GM12878 (cell line): ENCODE results near the gene LMO7. TPM values are rescaled to one million over a fixed set of nuclear protein-coding genes. Genes with fewer than 3 reads are reported as not detected.

Source experiments
- ATAC-seq: fragments of 200-7000 bp; cut with Tn5 transposase; 3 replicates; pipeline ENCODE4 v1.9.1; 2020; ENCODE audit warnings: mild to moderate bottlenecking, moderate library complexity
- BruUV-seq: library from RNA; stranded (reverse); fragments of 400-500 nt; replicated peaks from 2 replicates; lab custom pipeline; 2021; lab: Mats Ljungman, UMichigan
- CTCF ChIA-PET: fragments of 300-600 bp; sonication (Branson Sonifier 250); formaldehyde crosslinking; extraction: SDS; loops from one replicate; lab custom pipeline; 2021; ENCODE audit warnings: inconsistent platforms; lab: Yijun Ruan, JAX
- POLR2A ChIA-PET: fragments of 350-600 bp; formaldehyde crosslinking; extraction: SDS; loops from one replicate; lab custom pipeline; 2021; ENCODE audit warnings: inconsistent platforms; lab: Charles Lee
- RAD21 ChIA-PET: fragments of 300-600 bp; sonication (Branson Sonifier 250); formaldehyde crosslinking; loops from one replicate; lab custom pipeline; 2023; ENCODE audit warnings: antibody characterized with exemption; ENCODE audit not compliant: unreplicated experiment; lab: Charles Lee
- SMC1A ChIA-PET: fragments of 300-600 bp; sonication (Branson Sonifier 250); formaldehyde crosslinking; loops from one replicate; lab custom pipeline; 2023; ENCODE audit not compliant: unreplicated experiment, uncharacterized antibody; lab: Charles Lee
- DNase-seq: peaks from one replicate; pipeline ENCODE4 v3.0.0-alpha.2; 2011; ENCODE audit warnings: low read depth, low spot score
- FAIRE-seq: peaks from 3 replicates; lab custom pipeline; 2011; peaks lifted over from hg19 to GRCh38; lab: Jason Lieb, UNC
- H2AFZ ChIP-seq: 2 replicates; pipeline ENCODE4 v1.6.0; 2011; ENCODE audit warnings: low read depth, low read length, control low read depth; ENCODE audit not compliant: control insufficient read depth
- H3K27ac ChIP-seq: 2 replicates; pipeline ENCODE4 v1.5.1; 2011; ENCODE audit warnings: control low read depth; ENCODE audit not compliant: control insufficient read depth, insufficient read depth
- H3K27me3 ChIP-seq, 2 experiments: replicated peaks in 1 of 2; 2 replicates each; pipeline versions ENCODE4 v1.6.0 to v1.6.1; 2011; ENCODE audit warnings: low read length in 1 of 2; ENCODE audit not compliant: control insufficient read depth in 2 of 2, insufficient read depth in 2 of 2
- H3K36me3 ChIP-seq, 2 experiments: 2 replicates each; pipeline ENCODE4 v1.5.1; 2011; ENCODE audit warnings: low read length in 1 of 2; ENCODE audit not compliant: control insufficient read depth in 2 of 2, insufficient read depth in 2 of 2
- H3K4me1 ChIP-seq: 2 replicates; pipeline ENCODE4 v1.6.1; 2011; ENCODE audit warnings: mild to moderate bottlenecking, low read length, moderate library complexity, mixed read lengths; ENCODE audit not compliant: control insufficient read depth, insufficient read depth
- H3K4me2 ChIP-seq: 2 replicates; pipeline ENCODE4 v1.6.0; 2011; ENCODE audit warnings: control low read depth; ENCODE audit not compliant: control insufficient read depth, insufficient read depth
- H3K4me3 ChIP-seq: fragments of 200-600 bp; sonication (generic); 2 replicates; pipeline ENCODE4 v1.5.1; 2016
- H3K79me2 ChIP-seq: 2 replicates; pipeline ENCODE4 v1.6.0; 2011; ENCODE audit warnings: low read length; ENCODE audit not compliant: control insufficient read depth, insufficient read depth
- H3K9ac ChIP-seq: 2 replicates; pipeline ENCODE4 v1.8.0; 2011; ENCODE audit warnings: low read length, control low read depth, mixed read lengths; ENCODE audit not compliant: control insufficient read depth, insufficient read depth
- H3K9me3 ChIP-seq: replicated peaks from 3 replicates; pipeline ENCODE4 v1.5.1; 2011; ENCODE audit warnings: mild to moderate bottlenecking, low read length; ENCODE audit not compliant: control insufficient read depth, insufficient read depth
- H4K20me1 ChIP-seq: 2 replicates; pipeline ENCODE4 v1.6.0; 2011; ENCODE audit not compliant: control insufficient read depth, insufficient read depth
- CHD1 ChIP-seq: IDR thresholded peaks from 2 replicates; pipeline ENCODE4 v1.6.1; 2012; ENCODE audit warnings: low read depth, low read length, improper control_type of control experiment
- ETV6 ChIP-seq, 2 experiments: fragments of 450-650 bp in 1 of 2; IDR thresholded peaks in 1 of 2; conservative IDR thresholded peaks in 1 of 2; 2 replicates each; pipeline ENCODE4 v1.6.1; 2014; ENCODE audit warnings: antibody characterized with exemption in 1 of 2, borderline replicate concordance in 1 of 2, low read depth in 1 of 2, mild to moderate bottlenecking in 1 of 2, moderate library complexity in 1 of 2
- RAD21 ChIP-seq: IDR thresholded peaks from 2 replicates; pipeline ENCODE4 v1.6.1; 2011; ENCODE audit warnings: mild to moderate bottlenecking, low read depth, low read length, moderate library complexity; ENCODE audit not compliant: insufficient read depth
- SMC3 ChIP-seq: IDR thresholded peaks from 2 replicates; pipeline ENCODE4 v1.6.1; 2011; ENCODE audit warnings: low read length, improper control_type of control experiment, borderline replicate concordance
- YBX1 ChIP-seq: fragments of 450-650 bp; IDR thresholded peaks from 2 replicates; pipeline ENCODE4 v1.6.1; 2016; ENCODE audit warnings: antibody characterized with exemption
- ZNF274 ChIP-seq: IDR thresholded peaks from one replicate; pipeline ENCODE4 v1.8.0; 2011; ENCODE audit not compliant: insufficient read length, insufficient read depth
- in situ Hi-C: fragments of 300-500 bp; cut with MboI; formaldehyde crosslinking; loops from 9 replicates; pipeline ENCODE4 v1.14.3; 2018; ENCODE audit warnings: mixed read lengths
- intact Hi-C: fragments of 100-400 bp; cut with micrococcal nuclease; formaldehyde crosslinking; loops from one replicate; pipeline ENCODE4 v1.14.2; 2022; ENCODE audit not compliant: unreplicated experiment
- polyA plus RNA-seq, 11 experiments: library from polyadenylated mRNA; depleted of rRNA in 4 of 11; unstranded in 6 of 11; stranded (reverse) in 5 of 11; fragments of >200 nt; fragmentation: Nextera tagmentation in 4 of 11; fragmentation: Illumina TruSeq in 1 of 11; extraction: Ambion mirVana in 4 of 11; extraction: Trizol in 1 of 11; gene quantifications; 1 replicate in 1 of 11; 2 replicates in 10 of 11; pipeline versions ENCODE4 v1.2.1 to v1.2.3, GENCODE V29; 2011 to 2016; ENCODE audit warnings: inconsistent platforms in 2 of 11, missing spikeins in 2 of 11, low read depth in 1 of 11
- total RNA-seq, 4 experiments: library from RNA; depleted of rRNA in 3 of 4; stranded (reverse); fragments of >200 nt in 3 of 4; fragmentation: Illumina TruSeq in 1 of 4; extraction: Trizol in 1 of 4; gene quantifications; 2 replicates each; pipeline versions ENCODE4 v1.2.1 to v1.2.3, GENCODE V29; 2013 to 2021
- TF ChIP-seq, protein P1 (sequence below), 3 experiments: IDR thresholded peaks in 2 of 3; conservative IDR thresholded peaks in 1 of 3; 2 replicates each; pipeline ENCODE4 v1.5.1; 2011; ENCODE audit warnings: low read depth in 3 of 3, low read length in 3 of 3, mild to moderate bottlenecking in 3 of 3, control low read depth in 2 of 3, moderate library complexity in 2 of 3, inconsistent platforms in 1 of 3, mixed read lengths in 1 of 3; ENCODE audit not compliant: control insufficient read depth in 2 of 3, insufficient read depth in 1 of 3; ENCODE audit errors: extremely low read depth in 1 of 3

LMO7 gene
- total and polyA plus RNA-seq, 10 of the 15 experiments (the other 5 are each of a cell fraction or from before 2014, with no cell fraction given) = 8.5 to 67.8 (median 36.8) TPM

DNA sequence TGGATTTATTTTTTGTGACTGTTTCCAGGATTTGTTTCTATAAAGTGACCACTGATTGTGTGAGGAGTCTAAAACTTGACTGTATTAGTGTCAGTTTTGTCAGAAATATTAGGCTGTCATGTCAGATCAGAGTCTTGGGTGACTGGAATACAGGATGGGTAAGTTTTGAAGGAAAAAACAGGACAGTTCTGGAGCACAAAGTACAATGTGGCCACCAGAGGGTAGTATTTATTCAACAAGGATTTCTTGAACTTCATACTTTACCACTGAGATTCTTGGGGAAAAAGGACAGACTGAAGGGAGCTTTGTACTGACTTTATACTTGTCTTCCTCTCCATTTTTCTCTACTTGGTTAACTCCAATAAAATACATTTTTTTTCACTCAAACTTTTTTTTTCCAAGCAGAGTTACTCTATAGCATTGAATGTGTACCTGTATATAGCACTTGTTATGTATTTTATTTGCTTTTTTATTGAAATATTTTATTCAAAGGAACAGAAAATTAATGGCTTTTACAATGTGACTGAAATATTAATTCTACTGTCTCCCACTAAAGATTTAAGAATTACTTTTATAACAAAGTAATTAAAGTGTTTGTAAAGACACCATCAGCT, 51.1 kb downstream of the LMO7 start:
- H3K36me3 ChIP-seq = no peaks in the 10 kb centered on the region
- ChIA-PET SMC1A (interaction anchor here (0.6 to 3.9 kb wide), 9 partner anchors 10 to 748 kb away, joined by 3 to 25 read pairs (median 4); no protein-coding TSS in a partner anchor), POLR2A (no interaction called here), CTCF (interaction anchor here (0.6 to 7.3 kb wide), 13 partner anchors 9 to 1217 kb away, joined by 3 to 54 read pairs (median 5); no protein-coding TSS in a partner anchor), RAD21 (interaction anchor here (0.9 to 2.8 kb wide), 6 partner anchors 9 to 788 kb away, joined by 3 to 16 read pairs (median 5); no protein-coding TSS in a partner anchor)
- H3K9ac ChIP-seq = no peak overlapping the region
- H3K27me3 ChIP-seq = no peaks in the 10 kb centered on the region
- no peaks in the 10 kb centered on the region for H3K4me1 ChIP-seq
- no peaks in the 10 kb centered on the region for H3K79me2 ChIP-seq
- no peak overlapping the region for H3K4me3 ChIP-seq
- intact Hi-C loops = no loop called here
- BruUV-seq = no TSS peak
- no peak for DNase-seq
- in situ Hi-C loops = loop anchor here (5.0 kb wide), 1 partner anchor 330 kb away; no protein-coding TSS in a partner anchor
- H3K4me2 ChIP-seq = no peak overlapping the region
- peak; percentile 60 for ATAC-seq
- FAIRE-seq = no peak
- no peaks in the 10 kb centered on the region; the same call in 2 of the 3 replicates for H3K9me3 ChIP-seq
- no peaks in the 10 kb centered on the region for H4K20me1 ChIP-seq
- H3K27ac ChIP-seq = no peak overlapping the region
- no peak overlapping the region for H2AFZ ChIP-seq
- TF ChIP-seq RAD21 (peak; percentile 47), ZNF274 (no peak), CHD1 (no peak), SMC3 (peak; percentile 24; the same call in 1 of the 2 replicates), YBX1 (no peak), ETV6 (conservative IDR thresholded peaks at IDR 0.05 in 1 of 2, IDR thresholded peaks at IDR 0.05 in 1 of 2; ENCODE audit: borderline replicate concordance in 1 of 2, low read depth in 1 of 2) (no peak)
- TF ChIP-seq, protein P1, sequence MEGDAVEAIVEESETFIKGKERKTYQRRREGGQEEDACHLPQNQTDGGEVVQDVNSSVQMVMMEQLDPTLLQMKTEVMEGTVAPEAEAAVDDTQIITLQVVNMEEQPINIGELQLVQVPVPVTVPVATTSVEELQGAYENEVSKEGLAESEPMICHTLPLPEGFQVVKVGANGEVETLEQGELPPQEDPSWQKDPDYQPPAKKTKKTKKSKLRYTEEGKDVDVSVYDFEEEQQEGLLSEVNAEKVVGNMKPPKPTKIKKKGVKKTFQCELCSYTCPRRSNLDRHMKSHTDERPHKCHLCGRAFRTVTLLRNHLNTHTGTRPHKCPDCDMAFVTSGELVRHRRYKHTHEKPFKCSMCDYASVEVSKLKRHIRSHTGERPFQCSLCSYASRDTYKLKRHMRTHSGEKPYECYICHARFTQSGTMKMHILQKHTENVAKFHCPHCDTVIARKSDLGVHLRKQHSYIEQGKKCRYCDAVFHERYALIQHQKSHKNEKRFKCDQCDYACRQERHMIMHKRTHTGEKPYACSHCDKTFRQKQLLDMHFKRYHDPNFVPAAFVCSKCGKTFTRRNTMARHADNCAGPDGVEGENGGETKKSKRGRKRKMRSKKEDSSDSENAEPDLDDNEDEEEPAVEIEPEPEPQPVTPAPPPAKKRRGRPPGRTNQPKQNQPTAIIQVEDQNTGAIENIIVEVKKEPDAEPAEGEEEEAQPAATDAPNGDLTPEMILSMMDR (IDR thresholded peaks at IDR 0.05 in 2 of 3, conservative IDR thresholded peaks at IDR 0.05 in 1 of 3; ENCODE audit: control insufficient read depth in 2 of 3, extremely low read depth in 1 of 3, insufficient read depth in 1 of 3, low read depth in 3 of 3, low read length in 3 of 3) = peak; percentile 23 to 39 (median 38); a peak in 5 of 6 replicates
